Ishikawa (cell line): ENCODE measurements around the gene TECR.

Source experiments
- EP300 ChIP-seq: IDR thresholded peaks from 2 replicates; pipeline ENCODE4 v1.6.1; 2012; ENCODE audit warnings: borderline replicate concordance
- FOXM1 ChIP-seq: IDR thresholded peaks from 2 replicates; pipeline ENCODE4 v1.6.1; 2012; ENCODE audit warnings: low read depth, borderline replicate concordance
- MAX ChIP-seq: IDR thresholded peaks from 2 replicates; pipeline ENCODE4 v1.6.1; 2012
- RAD21 ChIP-seq: IDR thresholded peaks from 2 replicates; pipeline ENCODE4 v1.6.1; 2012; ENCODE audit warnings: low read depth
- TAF1 ChIP-seq: IDR thresholded peaks from 2 replicates; pipeline ENCODE4 v1.6.1; 2012; ENCODE audit warnings: low read depth, mild to moderate bottlenecking
- TEAD4 ChIP-seq: IDR thresholded peaks from 2 replicates; pipeline ENCODE4 v1.6.1; 2012
- ZBTB7A ChIP-seq: IDR thresholded peaks from 2 replicates; pipeline ENCODE4 v1.6.1; 2012; ENCODE audit warnings: low read depth
- TF ChIP-seq, protein P1 (sequence below): IDR thresholded peaks from 2 replicates; pipeline ENCODE4 v1.6.1; 2012; ENCODE audit warnings: low read depth, mild to moderate bottlenecking

GRCh38 chr19:14606627-14607026, 77.2 kb downstream of the TECR start:
- TF ChIP-seq TAF1 (no peak), EP300 (no peak), ZBTB7A (no peak), TEAD4 (no peak), MAX (no peak), FOXM1 (no peak), RAD21 (no peak)
- TF ChIP-seq, protein P1, sequence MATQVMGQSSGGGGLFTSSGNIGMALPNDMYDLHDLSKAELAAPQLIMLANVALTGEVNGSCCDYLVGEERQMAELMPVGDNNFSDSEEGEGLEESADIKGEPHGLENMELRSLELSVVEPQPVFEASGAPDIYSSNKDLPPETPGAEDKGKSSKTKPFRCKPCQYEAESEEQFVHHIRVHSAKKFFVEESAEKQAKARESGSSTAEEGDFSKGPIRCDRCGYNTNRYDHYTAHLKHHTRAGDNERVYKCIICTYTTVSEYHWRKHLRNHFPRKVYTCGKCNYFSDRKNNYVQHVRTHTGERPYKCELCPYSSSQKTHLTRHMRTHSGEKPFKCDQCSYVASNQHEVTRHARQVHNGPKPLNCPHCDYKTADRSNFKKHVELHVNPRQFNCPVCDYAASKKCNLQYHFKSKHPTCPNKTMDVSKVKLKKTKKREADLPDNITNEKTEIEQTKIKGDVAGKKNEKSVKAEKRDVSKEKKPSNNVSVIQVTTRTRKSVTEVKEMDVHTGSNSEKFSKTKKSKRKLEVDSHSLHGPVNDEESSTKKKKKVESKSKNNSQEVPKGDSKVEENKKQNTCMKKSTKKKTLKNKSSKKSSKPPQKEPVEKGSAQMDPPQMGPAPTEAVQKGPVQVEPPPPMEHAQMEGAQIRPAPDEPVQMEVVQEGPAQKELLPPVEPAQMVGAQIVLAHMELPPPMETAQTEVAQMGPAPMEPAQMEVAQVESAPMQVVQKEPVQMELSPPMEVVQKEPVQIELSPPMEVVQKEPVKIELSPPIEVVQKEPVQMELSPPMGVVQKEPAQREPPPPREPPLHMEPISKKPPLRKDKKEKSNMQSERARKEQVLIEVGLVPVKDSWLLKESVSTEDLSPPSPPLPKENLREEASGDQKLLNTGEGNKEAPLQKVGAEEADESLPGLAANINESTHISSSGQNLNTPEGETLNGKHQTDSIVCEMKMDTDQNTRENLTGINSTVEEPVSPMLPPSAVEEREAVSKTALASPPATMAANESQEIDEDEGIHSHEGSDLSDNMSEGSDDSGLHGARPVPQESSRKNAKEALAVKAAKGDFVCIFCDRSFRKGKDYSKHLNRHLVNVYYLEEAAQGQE = no peak
